ENCODE results near the gene ABCC1.

DNA sequence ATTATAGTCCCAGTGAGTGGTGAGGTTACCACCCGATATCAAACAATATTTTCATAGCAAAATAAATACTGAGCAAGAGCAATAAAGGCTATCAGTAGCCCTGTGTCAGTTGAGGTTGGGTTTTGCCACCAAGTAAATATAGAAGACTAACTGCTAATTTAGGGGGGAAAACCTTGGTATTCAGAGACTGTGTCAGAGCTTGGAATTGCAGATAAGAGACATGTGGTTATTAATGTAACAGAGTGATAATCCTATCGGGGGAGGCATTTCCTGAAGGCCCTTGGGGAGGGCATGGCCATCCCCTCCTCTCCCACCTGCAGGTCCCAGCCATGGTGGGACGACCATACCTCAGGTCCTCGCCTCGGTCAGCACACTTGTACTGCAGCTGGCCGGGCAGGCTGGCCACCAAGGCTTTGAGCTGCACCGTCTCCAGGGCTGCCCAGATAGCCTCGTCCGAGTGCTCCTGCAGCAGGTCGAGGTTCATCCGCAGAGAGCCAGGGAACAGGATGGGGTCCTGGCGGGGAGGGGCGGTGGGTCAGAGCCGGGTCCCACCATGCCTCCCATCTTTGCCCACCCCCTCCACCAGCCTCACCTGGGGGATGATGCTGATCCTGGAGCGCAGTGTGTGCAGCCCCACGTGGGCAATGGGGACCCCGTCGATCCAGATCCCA is 205.0 kb downstream of the ABCC1 start:
- TF ChIP-seq, protein P1, sequence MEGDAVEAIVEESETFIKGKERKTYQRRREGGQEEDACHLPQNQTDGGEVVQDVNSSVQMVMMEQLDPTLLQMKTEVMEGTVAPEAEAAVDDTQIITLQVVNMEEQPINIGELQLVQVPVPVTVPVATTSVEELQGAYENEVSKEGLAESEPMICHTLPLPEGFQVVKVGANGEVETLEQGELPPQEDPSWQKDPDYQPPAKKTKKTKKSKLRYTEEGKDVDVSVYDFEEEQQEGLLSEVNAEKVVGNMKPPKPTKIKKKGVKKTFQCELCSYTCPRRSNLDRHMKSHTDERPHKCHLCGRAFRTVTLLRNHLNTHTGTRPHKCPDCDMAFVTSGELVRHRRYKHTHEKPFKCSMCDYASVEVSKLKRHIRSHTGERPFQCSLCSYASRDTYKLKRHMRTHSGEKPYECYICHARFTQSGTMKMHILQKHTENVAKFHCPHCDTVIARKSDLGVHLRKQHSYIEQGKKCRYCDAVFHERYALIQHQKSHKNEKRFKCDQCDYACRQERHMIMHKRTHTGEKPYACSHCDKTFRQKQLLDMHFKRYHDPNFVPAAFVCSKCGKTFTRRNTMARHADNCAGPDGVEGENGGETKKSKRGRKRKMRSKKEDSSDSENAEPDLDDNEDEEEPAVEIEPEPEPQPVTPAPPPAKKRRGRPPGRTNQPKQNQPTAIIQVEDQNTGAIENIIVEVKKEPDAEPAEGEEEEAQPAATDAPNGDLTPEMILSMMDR (IDR thresholded peaks at IDR 0.05), result no peak
- no peak for TF ChIP-seq POLR2A (IDR thresholded peaks at IDR 0.05)

All from Peyer's patch (tissue), 4 donors.